K562 (cell line): Measurements from ENCODE around the gene UTP11.

Source experiments
- DPF2 ChIP-seq: fragments of 450-650 bp; IDR thresholded peaks from 2 replicates; pipeline ENCODE4 v1.6.1; 2016
- EZH2 ChIP-seq: IDR thresholded peaks from 2 replicates; pipeline ENCODE4 v1.6.1; 2012; ENCODE audit warnings: low read depth, mild to moderate bottlenecking, inconsistent platforms, low read length, borderline replicate concordance
- TEAD1 ChIP-seq, 2 experiments: fragments of 450-650 bp in 1 of 2; sonication (generic) in 1 of 2; formaldehyde crosslinking; IDR thresholded peaks; 2 replicates each; pipeline versions ENCODE4 v1.4.0 to v1.8.0; 2020 to 2022; ENCODE audit warnings: mild to moderate bottlenecking in 2 of 2, missing genetic modification reagents in 1 of 2

DNA sequence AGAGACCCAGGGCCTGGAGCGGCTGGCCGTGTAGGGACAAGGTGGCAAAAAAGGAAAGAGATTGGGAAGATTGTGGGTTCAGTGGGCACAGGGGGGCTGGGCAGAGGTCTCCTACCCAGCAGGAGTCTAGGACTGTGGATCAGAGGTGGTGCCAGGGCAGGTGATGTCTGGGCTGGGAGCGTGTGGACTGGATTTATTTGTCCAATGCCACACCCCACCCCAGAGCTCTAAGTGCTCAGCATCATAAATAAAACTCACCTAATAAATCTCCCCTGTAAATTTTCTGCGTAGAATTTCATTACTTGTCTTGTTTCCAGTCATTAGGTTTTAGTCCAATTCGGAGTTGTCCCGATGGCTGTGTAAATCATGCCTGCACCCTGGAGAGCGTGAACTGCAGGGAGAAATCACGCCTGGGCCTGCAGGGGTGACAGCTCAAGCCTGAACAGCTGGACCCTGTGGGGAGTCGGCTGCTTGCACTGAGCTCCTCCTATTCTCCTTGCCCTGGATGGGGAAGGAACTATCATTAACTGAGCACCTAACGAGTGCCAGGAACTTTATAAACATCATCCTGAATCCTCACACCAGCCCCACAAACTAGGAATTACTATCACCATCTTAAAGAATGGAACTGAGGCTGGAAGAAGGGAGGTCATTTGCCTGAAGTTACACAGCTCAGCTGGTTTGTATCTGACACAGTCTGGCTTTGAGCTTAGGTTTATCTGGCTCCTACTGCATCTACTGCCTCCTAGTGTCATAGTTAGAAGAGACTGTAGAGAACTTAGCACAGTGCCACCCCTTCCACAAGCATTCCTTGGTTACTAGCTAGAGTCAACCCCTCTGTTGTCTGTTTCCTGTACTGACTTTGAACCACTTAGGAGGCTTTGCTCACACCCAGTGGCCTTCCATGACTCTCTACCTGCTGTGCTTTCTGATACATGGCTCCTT, 59.0 kb downstream of the UTP11 start:
- no peak for TF ChIP-seq DPF2
- no peak for TF ChIP-seq EZH2
- no peak for TF ChIP-seq TEAD1 (CRISPR knock-in tag; IDR thresholded peaks at IDR 0.05)
